AML-193 (cell line): ENCODE data around the gene HECTD4.
"Not testable (repeated sequence)": the region's sequence is repeated elsewhere in the genome, so short reads cannot be mapped to it uniquely, and the experiment has no call there.

ENCODE experiments used
- DNase-seq, 2 experiments: peaks; one replicate each; lab custom pipeline; 2025; lab: John Stamatoyannopoulos, UW

The HECTD4 gene

DNA sequence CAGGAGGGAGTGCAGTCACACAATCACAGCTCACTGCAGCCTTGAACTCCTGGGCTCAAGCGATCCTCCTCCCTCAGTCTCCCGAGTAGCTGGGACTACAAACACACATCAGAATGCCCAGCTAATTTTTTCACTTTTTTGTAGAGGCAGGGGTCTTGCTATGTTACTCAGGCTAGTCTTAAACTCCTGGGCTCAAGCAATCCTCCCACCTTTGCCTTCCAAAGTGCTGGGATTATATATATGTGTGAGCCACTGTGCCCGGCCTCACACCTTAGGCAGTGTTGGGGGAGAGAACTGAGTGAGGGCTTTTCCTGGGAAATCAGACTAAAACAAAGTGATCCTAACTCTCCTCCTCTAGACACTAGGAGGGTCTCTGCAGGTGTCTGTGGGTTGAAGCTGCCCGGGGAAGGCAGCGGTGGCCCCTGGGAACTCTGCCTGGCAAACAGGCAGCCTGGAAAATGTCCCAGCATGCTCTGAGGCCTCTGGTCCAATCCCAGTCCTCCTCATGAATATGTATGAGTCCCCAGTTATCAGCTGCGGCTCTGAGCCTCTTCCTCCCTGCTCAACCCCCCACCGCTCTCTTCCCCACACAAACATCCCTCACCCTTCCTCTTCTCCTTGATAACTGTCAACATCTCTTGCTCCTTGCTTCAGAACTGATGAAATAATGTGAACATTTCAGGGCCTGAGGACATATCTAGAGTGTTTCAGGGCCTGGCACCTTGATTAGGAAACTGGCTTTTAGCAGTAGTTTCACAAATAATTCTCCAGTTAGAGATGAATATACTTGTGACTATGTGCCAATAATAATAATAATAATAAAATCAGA is 265.8 kb downstream of the HECTD4 start:
- DNase-seq: peak; percentile 57 to 66

DNA sequence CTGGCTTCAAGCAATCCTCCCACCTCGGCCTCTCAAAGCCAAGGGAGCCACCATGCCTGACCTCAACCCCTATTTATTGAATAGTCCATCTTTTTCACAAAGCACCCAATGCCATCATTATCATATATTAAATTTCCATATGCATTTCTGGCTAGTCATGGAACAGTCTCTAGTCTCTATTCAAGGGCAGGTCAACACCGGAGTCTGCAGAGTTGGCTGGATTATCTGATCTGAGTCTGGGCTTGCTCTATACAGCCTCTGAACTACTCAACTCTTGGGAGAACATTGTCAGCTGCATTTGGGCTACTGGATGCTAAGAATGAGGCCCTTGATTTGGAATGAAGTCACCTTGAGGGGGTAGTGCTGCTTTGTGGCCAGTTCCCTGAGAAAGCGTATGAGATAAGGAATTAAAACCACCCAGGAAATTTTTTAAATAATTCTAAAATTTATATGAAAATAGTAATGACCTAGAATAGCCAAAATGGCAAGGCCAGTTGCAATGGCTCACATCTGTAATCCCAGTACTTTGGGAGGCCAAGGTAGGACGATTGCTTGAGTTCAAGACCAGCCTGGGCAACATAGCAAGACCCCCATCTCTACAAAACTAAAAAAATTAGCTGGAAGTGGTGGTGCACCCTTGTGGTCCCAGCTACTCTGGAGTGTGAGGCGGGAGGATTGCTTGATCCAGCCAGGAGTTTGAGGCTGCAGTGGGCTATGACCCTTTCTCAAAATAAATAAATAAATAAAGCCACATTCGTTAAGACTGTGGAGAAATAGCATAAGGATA is 266.8 kb downstream of the HECTD4 start:
- no peak for DNase-seq

DNA sequence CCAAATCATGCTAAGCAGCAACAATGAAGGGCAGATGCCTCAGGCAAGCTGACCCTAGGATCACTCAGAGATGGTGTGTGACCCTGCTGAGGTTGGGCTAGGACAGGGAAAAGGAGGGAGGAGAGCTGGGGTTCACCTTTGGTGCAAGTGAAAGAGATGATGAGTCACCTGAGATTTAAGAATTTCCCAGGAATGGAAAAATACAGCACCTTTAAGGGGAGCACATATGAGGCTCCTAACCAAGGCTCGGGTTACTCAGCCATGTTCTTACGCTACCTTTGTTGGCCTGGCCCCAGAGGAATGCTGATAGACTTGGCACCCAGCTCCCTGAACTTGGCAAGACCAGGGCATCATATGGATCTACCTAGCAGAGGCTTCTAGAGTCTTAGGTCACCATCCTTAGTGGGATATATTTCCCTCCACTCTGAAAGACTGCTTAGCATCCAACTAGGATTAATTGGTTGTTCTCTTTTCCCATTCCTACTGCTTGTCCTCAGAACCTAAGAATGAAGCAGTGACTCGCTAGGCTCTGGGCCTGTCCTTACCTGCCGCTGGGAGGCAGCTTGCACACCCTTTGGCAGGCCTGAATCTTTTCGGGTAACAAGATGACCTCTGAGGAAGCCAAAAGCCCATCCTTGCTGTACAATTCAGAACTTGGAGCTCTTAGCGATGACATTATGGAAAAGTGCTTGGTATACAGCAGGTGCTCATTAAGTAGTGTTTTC is 269.7 kb downstream of the HECTD4 start:
- DNase-seq: no peak

DNA sequence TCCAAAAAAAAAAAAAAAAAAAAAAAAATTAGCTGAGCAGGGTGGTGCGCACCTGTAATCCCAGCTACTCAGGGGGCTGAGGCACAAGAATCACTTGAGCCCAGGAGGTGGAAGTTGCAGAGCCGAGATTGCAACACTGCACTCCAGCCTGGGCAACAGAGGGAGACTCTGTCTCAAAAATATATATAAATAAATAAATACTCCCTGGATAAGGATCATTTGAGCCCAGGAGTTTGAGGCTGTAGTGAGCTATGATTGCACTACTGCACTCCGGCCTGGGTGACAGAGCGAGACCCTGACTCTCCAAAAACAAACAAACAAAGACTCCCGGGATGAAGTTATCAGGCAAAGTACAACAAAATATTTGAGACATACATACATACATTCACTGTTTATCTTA is 270.3 kb downstream of the HECTD4 start:
- no peak for DNase-seq

DNA sequence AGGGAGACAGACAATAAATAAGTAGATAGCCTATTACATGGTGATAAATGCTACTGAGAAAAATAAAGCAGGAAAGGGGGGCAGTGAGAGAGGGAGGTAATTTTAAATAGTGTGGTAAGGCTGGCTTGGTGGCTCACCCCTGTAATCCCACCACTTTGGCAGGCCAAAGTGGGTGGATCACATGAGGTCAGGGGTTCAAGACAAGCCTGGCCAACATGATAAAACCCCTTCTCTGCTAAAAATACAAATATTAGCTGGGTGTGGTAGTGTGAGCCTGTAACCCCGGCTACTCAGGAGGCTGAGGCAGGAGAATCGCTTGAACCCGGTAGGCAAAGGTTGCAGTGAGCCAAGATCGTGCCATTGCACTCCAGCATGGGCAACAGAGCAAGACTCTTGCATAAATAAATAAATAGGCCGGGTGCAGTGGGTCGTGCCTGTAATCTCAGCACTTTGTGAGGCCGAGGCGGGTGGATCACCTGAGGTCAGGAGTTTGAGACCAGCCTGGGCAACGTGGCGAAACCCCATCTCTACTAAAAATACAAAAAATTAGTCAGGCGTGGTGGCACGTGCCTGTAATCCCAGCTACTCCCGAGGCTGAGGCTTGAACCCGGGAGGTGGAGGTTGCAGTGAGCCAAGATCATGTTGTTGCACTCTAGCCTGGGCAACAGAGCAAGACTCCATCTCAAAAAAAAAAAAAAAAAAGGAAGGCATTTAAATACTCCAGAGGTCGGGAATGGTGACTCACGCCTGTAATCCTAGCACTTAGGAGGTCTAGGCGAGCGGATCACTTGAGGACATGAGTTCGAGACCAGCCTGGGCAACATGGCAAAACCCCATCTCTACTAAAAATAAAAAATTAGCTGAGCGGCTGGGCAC is 271.2 kb downstream of the HECTD4 start:
- not testable (repeated sequence) for DNase-seq
